Endodermal cell (in vitro differentiated cells): ENCODE measurements around the gene RPIA. TPM values are rescaled to one million over a fixed set of nuclear protein-coding genes. Genes with fewer than 3 reads are reported as not detected.
"Not testable (repeated sequence)": the region's sequence is repeated elsewhere in the genome, so short reads cannot be mapped to it uniquely, and the experiment has no call there.

Experiments
- DNase-seq: peaks from one replicate; pipeline ENCODE4 v3.0.0-alpha.2; 2017
- H3K27ac ChIP-seq: 2 replicates; pipeline ENCODE4 v1.5.1; 2013; ENCODE audit warnings: mild to moderate bottlenecking, low read depth, low read length, moderate library complexity
- H3K27me3 ChIP-seq: 2 replicates; pipeline ENCODE4 v1.6.1; 2013; ENCODE audit warnings: mild to moderate bottlenecking, low read length, moderate library complexity; ENCODE audit not compliant: insufficient read depth, control insufficient read depth, poor library complexity, severe bottlenecking
- H3K36me3 ChIP-seq: 2 replicates; pipeline ENCODE4 v1.7.0; 2013; ENCODE audit warnings: mild to moderate bottlenecking, low read length, moderate library complexity; ENCODE audit not compliant: control insufficient read depth, insufficient read depth
- H3K4me1 ChIP-seq: one replicate; pipeline ENCODE4 v1.7.0; 2013; ENCODE audit warnings: low read length; ENCODE audit not compliant: control insufficient read depth, insufficient read depth
- H3K4me3 ChIP-seq: 2 replicates; pipeline ENCODE4 v1.5.1; 2013; ENCODE audit warnings: mild to moderate bottlenecking, low read length, moderate library complexity
- H3K9ac ChIP-seq: 2 replicates; pipeline ENCODE4 v1.6.1; 2013; ENCODE audit warnings: mild to moderate bottlenecking, low read length, moderate library complexity; ENCODE audit not compliant: poor library complexity, severe bottlenecking; ENCODE audit errors: extremely low read depth
- H3K9me3 ChIP-seq: 2 replicates; pipeline ENCODE4 v1.6.1; 2013; ENCODE audit warnings: mild to moderate bottlenecking, low read length, moderate library complexity; ENCODE audit not compliant: control insufficient read depth
- H3K27ac Mint-ChIP-seq: 2 replicates; pipeline ENCODE4 v1.8.0; 2020; ENCODE audit warnings: mixed read lengths
- H3K27me3 Mint-ChIP-seq: 2 replicates; pipeline ENCODE4 v1.8.0; 2021; ENCODE audit warnings: mild to moderate bottlenecking, mixed read lengths; ENCODE audit not compliant: insufficient read depth
- H3K36me3 Mint-ChIP-seq: 2 replicates; pipeline ENCODE4 v1.8.0; 2020; ENCODE audit warnings: low read depth, mixed read lengths
- H3K4me1 Mint-ChIP-seq: 2 replicates; pipeline ENCODE4 v1.8.0; 2020; ENCODE audit warnings: mixed read lengths
- H3K4me3 Mint-ChIP-seq: 2 replicates; pipeline ENCODE4 v1.8.0; 2020; ENCODE audit warnings: mild to moderate bottlenecking, moderate library complexity, mixed read lengths
- H3K9me3 Mint-ChIP-seq: 2 replicates; pipeline ENCODE4 v1.8.0; 2020; ENCODE audit warnings: mild to moderate bottlenecking, mixed read lengths
- WGBS, 2 experiments: methylation state at CpG; one replicate each; pipeline versions ENCODE4 v1.1.5 to v1.1.7; 2013; ENCODE audit warnings: missing lambda C conversion rate in 2 of 2, mixed read lengths in 1 of 2; ENCODE audit not compliant: insufficient coverage in 1 of 2, insufficient read length in 1 of 2; 5-methylcytosine and 5-hydroxymethylcytosine counted together
- total RNA-seq, 2 donors: library from RNA; stranded (reverse); fragmentation: NEBNext Ultra II Directional in 1 of 2; extraction: Animal tissue kit (Norgen Biotek cat#: 25700) in 1 of 2; gene quantifications; 2 replicates in 1 of 2; 3 replicates in 1 of 2; pipeline ENCODE4 v1.2.1, GENCODE V29; 2021
- TF ChIP-seq, protein P1 (sequence below): fragments of 200-600 bp; sonication (generic); conservative IDR thresholded peaks from 2 replicates; pipeline ENCODE4 v1.5.0; 2021; ENCODE audit warnings: antibody characterized with exemption, mild to moderate bottlenecking

Gene RPIA
- total RNA-seq, 2 donors from 2014 or later, result 16.2 to 26.0 TPM

DNA sequence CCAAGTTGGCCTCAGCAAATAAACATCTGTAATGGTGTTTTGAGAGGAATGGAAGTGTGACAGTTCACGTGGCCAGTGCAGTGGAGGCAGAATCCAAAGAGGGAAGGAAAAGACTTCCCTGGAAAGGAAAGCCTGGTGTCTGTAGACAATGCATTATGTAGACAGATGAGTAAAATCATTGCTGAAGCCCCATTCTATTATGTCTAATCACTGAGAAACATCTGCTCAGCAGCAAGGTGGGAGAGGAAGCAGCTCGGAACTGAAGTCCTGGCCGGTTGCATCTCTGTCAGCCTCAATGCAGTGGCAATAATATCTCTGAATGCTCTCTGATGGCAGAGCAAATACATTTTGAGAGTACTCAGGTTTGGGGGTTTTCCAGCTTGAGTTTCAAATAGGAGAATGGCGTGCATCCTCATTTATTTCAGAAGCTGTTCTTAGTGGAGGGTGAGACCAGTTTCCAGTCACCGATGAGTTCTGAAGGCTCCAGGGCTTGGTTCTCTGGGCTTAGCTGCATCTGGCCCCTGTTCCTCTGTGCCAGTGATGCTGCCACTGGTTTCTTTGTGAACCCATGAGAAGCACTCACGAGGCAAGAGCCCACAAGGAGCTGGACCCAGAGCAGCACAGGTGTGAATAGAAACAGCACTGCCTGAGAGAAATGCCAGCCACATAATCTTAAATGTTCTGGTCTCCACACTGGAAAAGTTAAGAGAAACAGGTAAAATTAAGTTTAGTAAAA is 63.3 kb downstream of the RPIA start:
- no peaks in the 10 kb centered on the region for H3K4me1 ChIP-seq
- no peak overlapping the region for H3K27ac ChIP-seq
- Mint-ChIP-seq H3K4me3 (no peak overlapping the region), H3K4me1 (no peaks in the 10 kb centered on the region), H3K27me3 (no peaks in the 10 kb centered on the region), H3K9me3 (peaks cover 36% of the 10 kb centered on the region), H3K36me3 (peaks cover 31% of the 10 kb centered on the region), H3K27ac (no peak overlapping the region)
- peaks cover 25% of the 10 kb centered on the region for H3K36me3 ChIP-seq
- TF ChIP-seq, protein P1, sequence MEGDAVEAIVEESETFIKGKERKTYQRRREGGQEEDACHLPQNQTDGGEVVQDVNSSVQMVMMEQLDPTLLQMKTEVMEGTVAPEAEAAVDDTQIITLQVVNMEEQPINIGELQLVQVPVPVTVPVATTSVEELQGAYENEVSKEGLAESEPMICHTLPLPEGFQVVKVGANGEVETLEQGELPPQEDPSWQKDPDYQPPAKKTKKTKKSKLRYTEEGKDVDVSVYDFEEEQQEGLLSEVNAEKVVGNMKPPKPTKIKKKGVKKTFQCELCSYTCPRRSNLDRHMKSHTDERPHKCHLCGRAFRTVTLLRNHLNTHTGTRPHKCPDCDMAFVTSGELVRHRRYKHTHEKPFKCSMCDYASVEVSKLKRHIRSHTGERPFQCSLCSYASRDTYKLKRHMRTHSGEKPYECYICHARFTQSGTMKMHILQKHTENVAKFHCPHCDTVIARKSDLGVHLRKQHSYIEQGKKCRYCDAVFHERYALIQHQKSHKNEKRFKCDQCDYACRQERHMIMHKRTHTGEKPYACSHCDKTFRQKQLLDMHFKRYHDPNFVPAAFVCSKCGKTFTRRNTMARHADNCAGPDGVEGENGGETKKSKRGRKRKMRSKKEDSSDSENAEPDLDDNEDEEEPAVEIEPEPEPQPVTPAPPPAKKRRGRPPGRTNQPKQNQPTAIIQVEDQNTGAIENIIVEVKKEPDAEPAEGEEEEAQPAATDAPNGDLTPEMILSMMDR, result no peak
- no peak for DNase-seq
- no peak overlapping the region for H3K9ac ChIP-seq
- WGBS, 2 experiments, result 94 to 96% methylated on average over 3 to 6 of the region's 6 CpGs
- H3K9me3 ChIP-seq, result peaks cover 14% of the 10 kb centered on the region
- no peaks in the 10 kb centered on the region for H3K27me3 ChIP-seq
- no peak overlapping the region for H3K4me3 ChIP-seq

DNA sequence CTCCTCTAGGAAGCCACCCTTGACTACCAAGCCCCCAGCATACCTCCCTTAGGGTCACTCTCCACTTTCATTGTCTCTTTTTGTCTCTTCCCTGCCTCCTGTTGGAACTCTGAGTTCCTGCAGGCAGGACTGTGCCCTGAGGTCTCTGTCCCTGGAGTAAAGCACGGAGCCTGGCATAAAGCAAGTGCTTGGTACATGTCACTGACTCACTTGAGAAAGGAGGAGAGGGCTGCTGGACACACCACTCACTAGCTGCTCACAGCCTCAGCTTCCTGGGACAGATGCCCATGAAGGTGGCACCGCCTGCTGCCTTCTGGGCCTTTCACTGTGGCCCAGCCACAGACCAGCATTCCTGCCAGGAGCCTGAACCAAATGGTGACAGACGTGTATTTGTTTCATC is 64.4 kb downstream of the RPIA start:
- no peak overlapping the region for H3K4me3 ChIP-seq
- no peak for DNase-seq
- Mint-ChIP-seq H3K27me3 (no peaks in the 10 kb centered on the region), H3K4me1 (no peaks in the 10 kb centered on the region), H3K27ac (no peak overlapping the region), H3K4me3 (no peak overlapping the region), H3K36me3 (peaks cover 26% of the 10 kb centered on the region), H3K9me3 (peaks cover 43% of the 10 kb centered on the region)
- H3K36me3 ChIP-seq, result peaks cover 16% of the 10 kb centered on the region
- TF ChIP-seq, protein P1, result no peak
- no peak overlapping the region for H3K9ac ChIP-seq
- H3K4me1 ChIP-seq, result no peaks in the 10 kb centered on the region
- no peak overlapping the region for H3K27ac ChIP-seq
- no peaks in the 10 kb centered on the region for H3K27me3 ChIP-seq
- peaks cover 14% of the 10 kb centered on the region for H3K9me3 ChIP-seq
- 91 to 100% methylated on average over 2 to 3 of the region's 3 CpGs for WGBS, 2 experiments

DNA sequence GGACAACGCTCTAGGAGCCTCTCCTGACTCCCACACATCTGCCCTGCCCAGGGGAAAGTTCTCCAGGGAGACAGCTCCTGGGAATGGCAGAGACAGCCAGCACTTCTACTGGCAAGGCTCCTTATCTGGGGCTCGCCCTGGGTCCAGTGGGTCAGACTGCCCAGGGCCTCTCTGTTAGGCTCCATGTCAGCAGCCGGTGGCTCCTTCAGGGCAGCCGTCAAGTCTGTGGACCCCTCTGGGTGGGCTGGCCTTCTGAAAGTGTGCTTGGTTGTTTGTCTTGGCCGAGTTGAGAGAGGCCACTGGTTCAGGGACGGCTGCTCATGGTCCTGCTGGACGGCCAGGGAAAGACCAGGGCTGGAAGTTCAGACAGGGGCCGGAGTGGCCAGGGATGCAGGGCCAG is 65.6 kb downstream of the RPIA start:
- Histone ChIP-seq H3K27ac (no peak overlapping the region), H3K9me3 (peaks cover 14% of the 10 kb centered on the region), H3K4me3 (no peak overlapping the region), H3K4me1 (no peaks in the 10 kb centered on the region), H3K27me3 (no peaks in the 10 kb centered on the region), H3K36me3 (peaks cover 4% of the 10 kb centered on the region), H3K9ac (no peak overlapping the region)
- Mint-ChIP-seq H3K27me3 (no peaks in the 10 kb centered on the region), H3K27ac (no peak overlapping the region), H3K9me3 (peaks cover 43% of the 10 kb centered on the region), H3K36me3 (peaks cover 16% of the 10 kb centered on the region), H3K4me3 (no peak overlapping the region), H3K4me1 (no peaks in the 10 kb centered on the region)
- WGBS, 2 experiments, result 91 to 92% methylated on average over 7 to 8 of the region's 8 CpGs
- DNase-seq, result no peak
- TF ChIP-seq, protein P1, result no peak

GRCh38 chr2:88758702-88759101 is 67.2 kb downstream of the RPIA start:
- not testable (repeated sequence) for H3K27me3 Mint-ChIP-seq, H3K36me3 ChIP-seq, H3K4me3 ChIP-seq, H3K4me3 Mint-ChIP-seq, DNase-seq, H3K4me1 Mint-ChIP-seq, H3K9ac ChIP-seq, H3K27me3 ChIP-seq, H3K27ac Mint-ChIP-seq, H3K27ac ChIP-seq, H3K4me1 ChIP-seq
- Mint-ChIP-seq H3K9me3 (peaks cover 50% of the 10 kb centered on the region), H3K36me3 (peaks cover 11% of the 10 kb centered on the region)
- H3K9me3 ChIP-seq, result peaks cover 14% of the 10 kb centered on the region
- 87 to 88% methylated on average over 2 of the region's 2 CpGs for WGBS, 2 experiments
